OCI-LY3 (cell line): ENCODE data around the gene DDX39A.

Experiments used
- H2AFZ ChIP-seq: fragments of 200-600, 300-600 bp; shearing (Covaris generic); 2 replicates; pipeline ENCODE4 v1.6.0; 2014; ENCODE audit warnings: antibody characterized with exemption, low read depth, low read length
- H3K27ac ChIP-seq: fragments of 200-600, 300-600 bp; sonication (generic); 2 replicates; pipeline ENCODE4 v1.5.1; 2014; ENCODE audit warnings: mild to moderate bottlenecking, low read length, moderate library complexity, mixed read lengths
- H3K27me3 ChIP-seq: fragments of 200-600, 300-600 bp; sonication (generic); 2 replicates; pipeline ENCODE4 v1.6.1; 2014; ENCODE audit warnings: low read depth, low read length, mixed read lengths
- H3K36me3 ChIP-seq: fragments of 200-600, 300-600 bp; sonication (generic); replicated peaks from 2 replicates; pipeline ENCODE3; 2014; ENCODE audit warnings: low read depth, low read length, mixed read lengths
- H3K4me1 ChIP-seq: fragments of 300-600, 200-600 bp; sonication (generic); 2 replicates; pipeline ENCODE4 v1.6.1; 2014; ENCODE audit warnings: low read length, mixed read lengths
- H3K4me2 ChIP-seq: fragments of 200-600, 300-600 bp; sonication (generic); 2 replicates; pipeline ENCODE4 v1.6.1; 2014; ENCODE audit warnings: low read length, mixed read lengths
- H3K4me3 ChIP-seq: fragments of 300-600, 200-600 bp; sonication (generic); 2 replicates; pipeline ENCODE4 v1.5.1; 2014; ENCODE audit warnings: antibody characterized with exemption, mild to moderate bottlenecking, low read length, moderate library complexity
- H3K79me2 ChIP-seq: fragments of 300-600, 200-600 bp; shearing (Covaris generic); 2 replicates; pipeline ENCODE4 v1.6.1; 2014; ENCODE audit warnings: mild to moderate bottlenecking, low read length, mixed read lengths
- H3K9ac ChIP-seq: fragments of 300-600, 200-600 bp; shearing (Covaris generic); 2 replicates; pipeline ENCODE4 v1.6.0; 2014; ENCODE audit warnings: mild to moderate bottlenecking, low read length, moderate library complexity
- H3K9me3 ChIP-seq: fragments of 200-600, 300-600 bp; shearing (Covaris generic); 2 replicates; pipeline ENCODE4 v1.6.1; 2014; ENCODE audit warnings: low read length, mixed read lengths; ENCODE audit not compliant: insufficient read depth
- H4K20me1 ChIP-seq: fragments of 200-600, 300-600 bp; sonication (generic); 2 replicates; pipeline ENCODE4 v1.6.1; 2016; ENCODE audit warnings: low read length, mixed read lengths; ENCODE audit not compliant: insufficient read depth
- EZH2phosphoT487 ChIP-seq: fragments of 200-600 bp; shearing (Covaris generic); IDR thresholded peaks from 2 replicates; pipeline ENCODE4 v1.6.1; 2018; ENCODE audit warnings: antibody characterized with exemption, mixed run types, low read depth
- TF ChIP-seq, protein P1 (sequence below): fragments of 200-600, 300-600 bp; sonication (generic); IDR thresholded peaks from 2 replicates; pipeline ENCODE4 v1.5.1; 2014; ENCODE audit warnings: antibody characterized with exemption, low read length, low read depth

DDX39A gene

GRCh38 chr19:14413693-14414181 is 5.4 kb downstream of the DDX39A start:
- Histone ChIP-seq H3K4me3 (no peak overlapping the region), H3K27me3 (no peaks in the 10 kb centered on the region), H3K9ac (no peak overlapping the region), H3K4me2 (no peak overlapping the region), H3K9me3 (no peaks in the 10 kb centered on the region), H3K79me2 (peaks cover 85% of the 10 kb centered on the region), H3K36me3 (peaks cover 81% of the 10 kb centered on the region), H3K27ac (no peak overlapping the region), H4K20me1 (peaks cover 86% of the 10 kb centered on the region), H2AFZ (no peak overlapping the region), H3K4me1 (peaks cover 17% of the 10 kb centered on the region)
- TF ChIP-seq EZH2phosphoT487 = no peak
- TF ChIP-seq, protein P1, sequence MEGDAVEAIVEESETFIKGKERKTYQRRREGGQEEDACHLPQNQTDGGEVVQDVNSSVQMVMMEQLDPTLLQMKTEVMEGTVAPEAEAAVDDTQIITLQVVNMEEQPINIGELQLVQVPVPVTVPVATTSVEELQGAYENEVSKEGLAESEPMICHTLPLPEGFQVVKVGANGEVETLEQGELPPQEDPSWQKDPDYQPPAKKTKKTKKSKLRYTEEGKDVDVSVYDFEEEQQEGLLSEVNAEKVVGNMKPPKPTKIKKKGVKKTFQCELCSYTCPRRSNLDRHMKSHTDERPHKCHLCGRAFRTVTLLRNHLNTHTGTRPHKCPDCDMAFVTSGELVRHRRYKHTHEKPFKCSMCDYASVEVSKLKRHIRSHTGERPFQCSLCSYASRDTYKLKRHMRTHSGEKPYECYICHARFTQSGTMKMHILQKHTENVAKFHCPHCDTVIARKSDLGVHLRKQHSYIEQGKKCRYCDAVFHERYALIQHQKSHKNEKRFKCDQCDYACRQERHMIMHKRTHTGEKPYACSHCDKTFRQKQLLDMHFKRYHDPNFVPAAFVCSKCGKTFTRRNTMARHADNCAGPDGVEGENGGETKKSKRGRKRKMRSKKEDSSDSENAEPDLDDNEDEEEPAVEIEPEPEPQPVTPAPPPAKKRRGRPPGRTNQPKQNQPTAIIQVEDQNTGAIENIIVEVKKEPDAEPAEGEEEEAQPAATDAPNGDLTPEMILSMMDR = no peak

GRCh38 chr19:14412996-14413692 is 6.0 kb downstream of the DDX39A start:
- H3K4me3 ChIP-seq = no peak overlapping the region
- no peak overlapping the region for H3K27ac ChIP-seq
- H3K9ac ChIP-seq = no peak overlapping the region
- H3K27me3 ChIP-seq = no peaks in the 10 kb centered on the region
- no peak overlapping the region for H3K4me2 ChIP-seq
- peaks cover 82% of the 10 kb centered on the region for H3K36me3 ChIP-seq
- H2AFZ ChIP-seq = no peak overlapping the region
- H3K4me1 ChIP-seq = peaks cover 17% of the 10 kb centered on the region
- peaks cover 91% of the 10 kb centered on the region for H4K20me1 ChIP-seq
- no peaks in the 10 kb centered on the region for H3K9me3 ChIP-seq
- no peak for TF ChIP-seq EZH2phosphoT487
- TF ChIP-seq, protein P1 = no peak
- H3K79me2 ChIP-seq = peaks cover 79% of the 10 kb centered on the region

- no peak overlapping the region for H3K4me2 ChIP-seq
- H3K27ac ChIP-seq = no peak overlapping the region
- no peaks in the 10 kb centered on the region for H3K27me3 ChIP-seq
- peaks cover 17% of the 10 kb centered on the region for H3K4me1 ChIP-seq
- no peaks in the 10 kb centered on the region for H3K9me3 ChIP-seq
- H4K20me1 ChIP-seq = peaks cover 93% of the 10 kb centered on the region
- H3K4me3 ChIP-seq = no peak overlapping the region
- peaks cover 85% of the 10 kb centered on the region for H3K36me3 ChIP-seq
- no peak overlapping the region for H2AFZ ChIP-seq
- no peak overlapping the region for H3K9ac ChIP-seq
- H3K79me2 ChIP-seq = peaks cover 72% of the 10 kb centered on the region
- TF ChIP-seq, protein P1 = no peak
- TF ChIP-seq EZH2phosphoT487 = no peak
Observed at GRCh38 chr19:14412324-14412995, 6.7 kb downstream of the DDX39A start.

DNA sequence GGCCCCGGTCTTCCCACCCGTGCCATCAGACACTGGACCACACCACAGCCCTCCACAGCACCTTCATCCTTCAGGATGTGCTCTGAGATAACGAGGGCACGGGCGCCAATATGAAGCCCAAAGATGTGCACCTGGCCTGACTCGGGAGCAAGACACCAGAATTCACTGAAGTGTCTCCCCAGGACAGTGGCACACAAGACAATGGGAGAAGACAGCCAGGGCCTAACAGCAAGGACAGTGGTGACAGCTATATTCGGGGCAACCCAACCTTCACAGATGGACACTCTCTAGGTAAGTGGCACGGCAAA is 7.2 kb downstream of the DDX39A start:
- Histone ChIP-seq H3K4me3 (no peak overlapping the region), H3K79me2 (peaks cover 66% of the 10 kb centered on the region), H3K9me3 (no peaks in the 10 kb centered on the region), H2AFZ (no peak overlapping the region), H3K36me3 (peaks cover 84% of the 10 kb centered on the region), H3K4me1 (peaks cover 14% of the 10 kb centered on the region), H4K20me1 (peaks cover 90% of the 10 kb centered on the region), H3K27ac (no peak overlapping the region), H3K27me3 (no peaks in the 10 kb centered on the region), H3K4me2 (no peak overlapping the region), H3K9ac (no peak overlapping the region)
- TF ChIP-seq, protein P1 = no peak
- no peak for TF ChIP-seq EZH2phosphoT487
